Endometrial microvascular endothelial cells (primary cell): Measurements from ENCODE around the gene RB1. TPM values are rescaled to one million over a fixed set of nuclear protein-coding genes. Genes with fewer than 3 reads are reported as not detected.

Experiments used
- in situ Hi-C: cut with HindIII; loops from 2 replicates; pipeline ENCODE4 v1.10.0; 2017; ENCODE audit warnings: low sequenced_read_pairs, low pct_unique_long_range_greater_than_20kb; ENCODE audit errors: inconsistent ontology term
- total RNA-seq: library from RNA; depleted of rRNA; stranded (reverse); fragments of >200 nt; gene quantifications from one replicate; pipeline ENCODE4 v1.2.3, GENCODE V29; 2015; ENCODE audit errors: inconsistent ontology term

RB1 gene
- total RNA-seq, 1 donor from 2014 or later: 42.4 TPM

DNA sequence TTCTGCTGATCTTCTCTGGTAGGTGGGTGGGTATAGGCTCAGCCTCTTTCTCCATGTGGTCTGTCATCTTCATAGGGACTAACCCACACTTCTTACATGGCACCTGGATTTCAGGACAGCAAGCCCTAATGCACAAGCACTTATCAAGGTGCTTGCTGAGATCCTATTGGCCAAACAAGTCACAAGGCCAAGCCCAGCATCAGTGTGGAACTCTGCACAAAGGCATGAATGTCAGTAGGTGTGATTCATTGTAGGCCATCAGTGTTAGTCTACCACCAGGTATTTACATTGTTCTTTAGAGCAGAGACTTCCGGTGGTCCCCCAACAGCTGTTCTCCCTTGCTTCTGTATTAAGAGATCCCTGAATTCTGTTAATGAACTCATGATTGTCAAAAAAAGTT lies 8.3 kb upstream of the RB1 start:
- in situ Hi-C loops: no loop called here

DNA sequence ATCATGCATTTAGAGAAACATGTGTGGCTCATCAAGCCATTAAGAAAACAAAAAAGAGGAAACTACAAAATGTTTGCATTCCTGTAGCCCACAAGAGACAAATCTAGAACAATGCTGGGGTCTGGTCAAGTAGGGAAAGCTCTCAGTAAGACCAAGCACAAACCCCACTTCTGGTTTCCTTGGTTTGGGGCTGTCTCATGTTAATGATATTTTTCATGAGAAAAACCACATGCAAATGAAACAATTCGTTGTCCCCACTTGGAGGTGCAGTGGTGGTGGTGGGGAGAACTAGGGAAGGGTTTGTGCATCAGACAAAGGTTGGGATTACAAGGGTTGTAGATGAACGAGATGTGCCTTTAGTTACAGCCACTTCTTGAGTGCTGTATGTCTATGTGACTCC lies 7.0 kb upstream of the RB1 start:
- in situ Hi-C loops: no loop called here

DNA sequence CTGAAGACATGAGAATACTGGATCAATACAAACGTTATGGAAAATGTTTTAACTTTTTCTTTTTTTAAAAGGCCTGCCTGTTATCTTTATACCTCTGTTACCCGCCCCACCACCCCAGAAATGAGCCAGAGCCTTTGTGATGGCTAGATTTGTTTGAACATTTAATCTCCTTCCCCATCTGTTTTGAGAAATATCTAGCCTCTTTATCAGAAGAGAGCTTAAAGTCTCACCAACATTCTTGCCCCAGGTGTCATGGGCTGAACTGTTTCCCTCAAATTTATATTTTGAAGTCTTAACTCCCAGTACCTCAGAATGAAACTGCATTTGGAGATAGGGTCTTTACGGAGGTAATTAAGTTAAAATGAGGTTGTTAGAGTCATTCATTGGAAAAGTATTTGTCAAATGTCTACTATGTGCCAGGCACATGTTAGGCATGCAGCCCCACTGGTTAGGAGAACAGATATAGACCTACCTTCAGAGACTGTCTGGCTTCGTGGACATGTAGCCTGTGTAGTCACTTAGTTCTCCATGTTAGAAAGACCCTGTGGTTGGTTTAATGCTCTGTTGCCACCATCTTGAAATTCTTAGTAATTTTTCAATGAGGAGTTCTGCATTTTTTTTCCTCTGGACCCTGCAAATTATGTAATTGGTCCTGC lies 6.3 kb upstream of the RB1 start:
- in situ Hi-C loops: no loop called here

DNA sequence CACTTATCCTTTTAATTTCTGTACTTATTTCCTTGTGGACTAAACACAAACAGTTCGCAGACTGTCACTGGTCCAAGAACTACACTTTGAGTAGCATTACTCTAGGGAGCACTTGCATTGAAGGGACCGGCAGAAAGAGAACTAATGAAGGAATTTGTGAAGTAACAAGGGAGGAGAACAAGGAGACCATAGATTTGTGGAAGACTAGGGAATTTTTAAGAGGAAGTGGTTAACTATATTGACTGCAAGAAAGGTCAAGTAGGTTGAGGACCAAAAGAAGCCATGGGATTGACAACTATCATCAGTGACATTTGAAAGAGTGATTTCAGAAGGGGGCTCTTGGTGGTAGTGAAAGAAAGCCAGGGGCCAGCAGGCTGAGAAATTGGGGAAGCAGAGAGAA lies 4.0 kb upstream of the RB1 start:
- in situ Hi-C loops: no loop called here

DNA sequence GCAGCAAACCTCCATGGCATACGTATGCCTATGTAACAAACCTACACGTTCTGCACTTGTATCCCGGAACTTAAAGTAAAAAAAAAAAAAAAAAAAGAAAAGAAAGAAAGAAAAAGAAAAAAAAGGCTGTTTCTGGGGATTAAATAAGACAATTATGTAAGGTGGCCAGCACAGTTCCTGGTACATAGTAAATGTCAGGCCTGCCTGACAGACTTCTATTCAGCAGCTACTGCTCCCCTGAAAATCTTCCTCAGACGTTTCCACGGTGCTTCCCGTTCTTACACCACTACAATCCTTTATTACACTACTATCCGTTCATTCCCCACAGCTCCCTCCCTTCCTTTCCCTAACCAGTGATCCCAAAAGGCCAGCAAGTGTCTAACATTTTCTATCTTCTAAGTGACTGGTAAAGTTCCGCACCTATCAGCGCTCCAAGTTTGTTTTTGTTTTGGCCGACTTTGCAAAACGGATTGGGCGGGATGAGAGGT lies 636 bp upstream of the RB1 start:
- in situ Hi-C loops: no loop called here

DNA sequence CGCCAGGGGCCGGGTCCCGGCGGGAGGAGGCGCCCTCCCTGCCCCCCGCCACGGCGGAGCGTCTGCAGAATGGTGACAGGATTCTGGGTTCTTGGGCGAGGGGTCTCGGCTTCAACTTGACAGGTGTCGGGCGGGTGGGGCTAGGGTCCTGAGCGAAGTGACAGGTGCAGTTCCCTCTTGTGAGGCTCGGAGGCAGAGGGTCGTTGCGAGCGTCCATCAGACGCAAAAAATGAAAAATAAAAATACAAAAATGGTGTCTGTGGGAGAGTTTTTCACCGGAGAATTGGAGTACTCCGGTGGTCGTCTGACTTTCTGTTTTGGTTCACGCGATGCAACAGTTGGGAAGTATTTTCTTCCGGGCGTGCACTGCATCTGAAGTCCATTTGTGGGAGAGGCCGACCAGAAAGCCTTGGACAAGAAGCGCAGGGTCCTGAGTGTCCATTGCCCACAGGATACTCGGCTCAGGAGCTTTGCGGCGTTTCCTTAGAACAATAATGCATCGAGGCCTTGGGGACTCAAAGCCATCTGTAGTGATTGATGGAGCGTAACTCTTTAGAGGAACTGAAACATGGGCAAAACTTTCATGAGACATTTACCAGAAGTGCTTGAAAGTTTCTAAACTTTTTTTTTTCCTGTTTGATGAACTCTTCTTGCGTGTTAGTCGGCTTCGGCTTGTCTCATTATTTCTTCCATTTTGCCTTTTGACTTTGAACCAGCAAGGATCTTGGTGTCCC lies 759 bp downstream of the RB1 start:
- in situ Hi-C loops: no loop called here

DNA sequence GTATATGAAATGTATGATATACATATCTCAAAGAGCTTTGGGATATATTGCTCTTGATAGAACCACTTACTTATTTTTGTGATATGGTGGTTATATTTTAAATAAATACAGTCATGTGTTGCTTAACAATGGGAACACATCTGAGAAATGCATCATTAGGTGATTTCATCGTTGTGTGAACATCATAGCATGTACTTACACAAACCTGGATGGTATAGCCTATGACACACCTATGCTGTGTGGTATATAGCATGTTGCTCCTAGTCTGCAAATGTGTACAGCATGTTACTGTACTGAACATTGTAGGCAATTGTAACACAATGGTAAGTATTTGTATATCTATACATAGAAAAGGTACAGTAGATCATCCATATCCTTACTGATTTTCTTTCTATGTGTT lies 7.7 kb downstream of the RB1 start:
- in situ Hi-C loops: no loop called here

- in situ Hi-C loops: no loop called here
Observed at GRCh38 chr13:48315969-48316650, 12.6 kb downstream of the RB1 start.

DNA sequence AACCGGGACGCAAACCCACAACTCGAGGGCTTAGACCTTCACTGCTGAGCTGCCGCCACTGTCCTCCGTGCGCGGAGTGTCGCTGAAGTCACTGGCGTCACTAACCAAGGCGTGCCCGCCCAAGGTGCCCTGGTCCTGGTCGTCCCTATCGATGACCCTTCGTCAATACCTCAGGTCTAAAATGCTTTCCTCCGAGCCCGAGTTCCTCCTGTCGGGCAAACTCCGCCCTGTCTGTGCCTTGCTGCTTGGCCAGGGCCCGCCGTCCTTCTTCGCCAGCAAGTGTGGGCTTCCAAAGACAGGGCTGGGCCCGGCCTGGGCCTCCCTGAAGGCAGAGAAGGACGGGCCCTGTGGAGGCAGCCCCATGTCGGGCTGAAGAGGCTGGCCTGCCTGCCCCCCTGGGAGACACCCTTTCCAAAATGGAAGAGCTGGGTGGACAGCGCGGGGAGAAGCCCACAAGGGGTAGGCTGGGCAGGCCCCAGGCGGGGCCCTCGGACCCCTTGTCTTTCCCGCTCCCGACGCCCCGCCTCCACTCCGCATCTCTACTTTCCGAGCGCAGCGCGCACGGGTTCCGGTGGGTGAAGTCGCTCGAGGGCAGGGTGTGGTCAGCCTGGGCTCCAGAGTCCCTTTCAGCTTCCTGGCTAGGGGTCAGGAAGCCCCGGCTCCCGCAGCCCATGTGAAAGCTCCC lies 13.4 kb downstream of the RB1 start:
- in situ Hi-C loops: no loop called here

DNA sequence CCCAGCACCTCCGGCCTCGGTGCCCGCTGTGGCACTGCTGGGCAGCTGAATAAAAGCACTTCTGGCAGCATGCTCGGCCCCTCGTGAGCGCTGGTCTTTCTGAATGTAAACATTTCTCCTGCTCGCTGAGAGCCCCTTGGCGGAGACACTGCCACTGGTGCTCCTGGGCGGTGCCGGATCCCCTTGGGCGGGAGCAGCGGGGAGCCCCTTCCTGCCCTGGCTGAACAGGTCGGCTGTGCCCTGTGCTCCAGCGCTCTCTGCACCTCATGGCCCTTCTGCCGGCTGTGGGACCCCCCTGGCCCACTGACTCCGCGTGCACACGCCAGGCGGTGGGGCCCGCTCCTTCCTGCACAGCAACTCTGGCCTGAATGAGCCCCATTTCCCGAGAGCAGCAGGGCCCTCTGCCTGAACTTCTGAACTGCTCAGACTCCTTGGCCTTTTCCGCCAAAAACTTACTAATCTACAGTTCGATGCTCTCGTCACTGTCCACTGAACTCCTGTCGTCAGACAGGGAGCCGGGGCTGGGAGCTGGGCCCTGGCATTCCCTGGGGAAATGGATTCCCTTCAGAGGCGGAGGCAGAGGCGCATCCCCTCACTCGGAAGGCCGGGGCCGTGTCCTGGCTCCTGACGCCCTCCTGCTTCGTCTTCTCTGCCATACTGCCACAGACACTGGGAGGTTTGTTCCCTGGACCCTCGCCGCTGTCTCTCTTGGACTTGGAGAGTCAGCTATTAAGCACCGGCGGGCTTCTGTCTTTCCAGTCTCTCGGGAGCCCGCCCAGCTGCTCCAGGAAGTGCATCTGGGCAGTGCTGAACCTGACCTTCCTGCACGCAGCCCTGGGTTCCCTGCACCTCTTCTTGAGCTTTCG lies 14.2 kb downstream of the RB1 start:
- in situ Hi-C loops: no loop called here

DNA sequence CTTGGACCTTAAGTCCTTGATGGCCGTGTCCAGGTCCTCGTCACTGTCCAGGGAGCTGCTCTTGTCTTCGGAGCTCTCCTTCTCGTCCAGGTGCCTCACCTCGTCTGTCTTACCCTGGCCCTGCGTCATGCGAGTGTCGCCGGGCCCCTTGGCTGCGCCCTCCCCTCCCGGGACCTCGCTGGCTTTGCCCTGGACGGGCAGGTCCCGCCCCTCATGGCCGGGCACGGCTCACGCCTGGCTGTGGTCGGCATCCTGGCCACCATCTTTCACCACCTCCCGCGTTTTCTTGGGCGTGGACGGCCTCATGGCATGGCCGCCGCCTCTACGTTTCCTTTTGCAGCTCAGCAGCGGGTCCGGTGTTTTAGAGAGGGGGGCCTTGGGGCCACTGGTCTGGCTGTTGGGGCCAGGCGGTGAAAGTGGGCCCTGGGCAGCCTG lies 14.8 kb downstream of the RB1 start:
- in situ Hi-C loops: no loop called here

GRCh38 chr13:48318821-48319511 lies 15.4 kb downstream of the RB1 start:
- in situ Hi-C loops: no loop called here

DNA sequence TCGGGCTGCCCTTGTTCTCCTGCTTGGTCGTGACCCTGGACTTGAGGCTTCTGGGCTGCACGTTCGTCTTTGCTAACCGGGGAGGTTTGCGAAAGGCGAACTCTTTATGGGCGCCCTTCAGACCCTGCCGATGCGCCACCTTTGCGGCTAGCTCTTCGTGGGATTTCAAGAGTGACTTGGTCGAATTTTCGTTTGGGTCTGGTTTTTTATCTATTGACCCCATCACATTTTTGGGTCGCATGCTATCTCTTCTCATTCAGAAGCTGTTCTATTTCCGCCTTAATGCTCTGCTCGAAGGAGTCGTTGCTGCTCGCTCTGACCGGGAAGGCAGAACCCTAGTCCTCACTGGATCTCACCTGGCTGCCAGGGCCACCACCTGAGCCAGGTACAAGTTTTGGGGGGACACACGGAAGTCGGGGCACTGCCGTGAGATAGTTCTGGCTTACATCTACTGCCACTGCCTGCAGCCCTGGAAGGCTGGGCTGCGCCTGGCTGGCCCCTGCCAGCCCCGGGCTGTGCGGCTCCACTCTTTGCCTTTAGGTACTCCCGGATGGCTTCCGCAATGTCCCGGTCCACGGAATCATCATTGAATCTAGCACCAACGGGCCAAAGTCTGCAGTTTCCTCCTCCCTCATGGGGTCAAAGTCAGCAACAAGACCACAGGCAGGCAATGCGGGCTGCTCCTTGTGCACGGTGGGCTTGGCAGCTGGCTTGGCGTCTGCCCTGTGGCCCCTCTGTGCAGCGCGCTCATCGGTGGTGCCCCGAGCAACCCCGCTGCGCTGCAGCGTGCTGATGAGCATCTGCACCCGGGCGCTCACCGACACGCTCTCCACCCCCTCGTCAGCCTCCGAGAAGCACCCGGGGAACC lies 16.2 kb downstream of the RB1 start:
- in situ Hi-C loops: no loop called here

GRCh38 chr13:48320399-48320790 lies 16.8 kb downstream of the RB1 start:
- in situ Hi-C loops: no loop called here

DNA sequence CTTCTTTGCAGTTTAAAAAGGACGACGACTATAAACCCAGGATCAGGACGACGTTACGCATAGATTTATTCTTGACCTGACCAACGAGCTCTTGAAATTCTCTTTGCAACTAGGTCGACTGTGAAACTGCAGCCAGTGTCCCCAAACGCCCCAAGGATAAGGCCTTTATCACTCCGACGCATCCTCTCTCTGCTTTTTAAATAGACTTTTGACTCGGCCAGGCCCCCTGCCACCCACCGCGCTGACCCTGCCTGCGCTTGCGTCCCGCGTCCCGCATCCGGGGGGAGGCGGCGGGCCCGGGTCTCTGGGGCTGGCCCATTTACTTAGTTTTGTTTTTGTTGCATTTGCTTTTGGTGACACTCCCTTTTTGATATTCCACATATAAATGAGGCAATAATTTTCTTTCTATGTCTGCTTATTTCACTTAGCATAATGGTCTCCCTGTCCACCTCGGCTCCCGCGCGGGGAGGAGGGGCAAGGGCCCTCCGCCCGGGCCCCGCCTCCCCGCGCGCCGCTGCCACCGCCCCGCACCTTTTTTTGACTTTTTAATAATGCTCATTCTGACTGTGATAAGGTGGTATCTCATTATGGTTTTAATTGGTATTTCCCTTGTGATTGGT lies 17.4 kb downstream of the RB1 start:
- in situ Hi-C loops: no loop called here

DNA sequence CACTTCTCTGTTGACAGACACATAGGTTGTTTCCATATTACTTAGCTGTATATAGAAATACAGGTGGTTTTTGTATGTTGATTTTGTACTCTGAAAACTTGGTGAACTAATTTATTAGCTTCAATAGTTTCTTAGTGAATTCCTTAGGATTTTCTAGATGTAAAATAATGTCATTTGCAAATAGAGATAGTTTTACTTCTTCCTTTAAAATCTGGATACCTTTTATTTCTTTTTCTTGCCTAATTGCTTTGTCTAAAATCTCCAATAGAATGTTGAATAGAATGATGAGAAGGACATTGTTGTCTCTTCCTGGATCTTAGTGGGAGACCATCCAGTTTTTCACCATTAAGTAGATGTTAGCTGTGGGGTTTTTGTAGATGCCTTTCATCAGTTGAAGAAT lies 18.7 kb downstream of the RB1 start:
- in situ Hi-C loops: no loop called here

GRCh38 chr13:48333976-48334375 lies 30.4 kb downstream of the RB1 start:
- in situ Hi-C loops: no loop called here
